ENCODE measurements around the gene HBM.

DNA sequence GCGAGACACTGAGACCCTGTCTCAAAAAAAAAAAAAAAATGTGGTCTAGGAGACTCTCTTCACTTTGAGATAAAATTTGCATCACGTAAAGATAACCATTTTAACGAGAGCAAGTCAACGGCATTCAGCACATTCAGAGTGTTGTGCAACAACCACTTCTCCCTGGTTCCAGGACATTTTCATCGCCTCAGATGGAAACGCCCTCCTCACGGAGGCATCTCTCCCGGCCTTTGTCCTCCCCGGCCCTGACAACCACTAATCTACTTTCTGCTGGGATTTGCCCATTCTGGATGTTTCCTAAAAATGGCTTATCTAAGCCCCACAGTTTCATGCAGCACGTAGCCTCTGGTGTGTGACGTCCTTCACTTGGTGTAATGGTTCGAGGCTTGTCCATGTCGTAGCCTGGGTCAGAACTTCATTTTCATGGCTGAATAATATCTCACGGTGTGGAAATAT is 21.0 kb upstream of the HBM start:
- TF ChIP-seq, protein P1, sequence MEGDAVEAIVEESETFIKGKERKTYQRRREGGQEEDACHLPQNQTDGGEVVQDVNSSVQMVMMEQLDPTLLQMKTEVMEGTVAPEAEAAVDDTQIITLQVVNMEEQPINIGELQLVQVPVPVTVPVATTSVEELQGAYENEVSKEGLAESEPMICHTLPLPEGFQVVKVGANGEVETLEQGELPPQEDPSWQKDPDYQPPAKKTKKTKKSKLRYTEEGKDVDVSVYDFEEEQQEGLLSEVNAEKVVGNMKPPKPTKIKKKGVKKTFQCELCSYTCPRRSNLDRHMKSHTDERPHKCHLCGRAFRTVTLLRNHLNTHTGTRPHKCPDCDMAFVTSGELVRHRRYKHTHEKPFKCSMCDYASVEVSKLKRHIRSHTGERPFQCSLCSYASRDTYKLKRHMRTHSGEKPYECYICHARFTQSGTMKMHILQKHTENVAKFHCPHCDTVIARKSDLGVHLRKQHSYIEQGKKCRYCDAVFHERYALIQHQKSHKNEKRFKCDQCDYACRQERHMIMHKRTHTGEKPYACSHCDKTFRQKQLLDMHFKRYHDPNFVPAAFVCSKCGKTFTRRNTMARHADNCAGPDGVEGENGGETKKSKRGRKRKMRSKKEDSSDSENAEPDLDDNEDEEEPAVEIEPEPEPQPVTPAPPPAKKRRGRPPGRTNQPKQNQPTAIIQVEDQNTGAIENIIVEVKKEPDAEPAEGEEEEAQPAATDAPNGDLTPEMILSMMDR (IDR thresholded peaks at IDR 0.05): no peak
- no peak for TF ChIP-seq POLR2A (IDR thresholded peaks at IDR 0.05)
